ENCODE data around the gene C11orf21.

GRCh38 chr11:2311353-2312133, 9.8 kb upstream of the C11orf21 start:
- TF ChIP-seq, protein P1, sequence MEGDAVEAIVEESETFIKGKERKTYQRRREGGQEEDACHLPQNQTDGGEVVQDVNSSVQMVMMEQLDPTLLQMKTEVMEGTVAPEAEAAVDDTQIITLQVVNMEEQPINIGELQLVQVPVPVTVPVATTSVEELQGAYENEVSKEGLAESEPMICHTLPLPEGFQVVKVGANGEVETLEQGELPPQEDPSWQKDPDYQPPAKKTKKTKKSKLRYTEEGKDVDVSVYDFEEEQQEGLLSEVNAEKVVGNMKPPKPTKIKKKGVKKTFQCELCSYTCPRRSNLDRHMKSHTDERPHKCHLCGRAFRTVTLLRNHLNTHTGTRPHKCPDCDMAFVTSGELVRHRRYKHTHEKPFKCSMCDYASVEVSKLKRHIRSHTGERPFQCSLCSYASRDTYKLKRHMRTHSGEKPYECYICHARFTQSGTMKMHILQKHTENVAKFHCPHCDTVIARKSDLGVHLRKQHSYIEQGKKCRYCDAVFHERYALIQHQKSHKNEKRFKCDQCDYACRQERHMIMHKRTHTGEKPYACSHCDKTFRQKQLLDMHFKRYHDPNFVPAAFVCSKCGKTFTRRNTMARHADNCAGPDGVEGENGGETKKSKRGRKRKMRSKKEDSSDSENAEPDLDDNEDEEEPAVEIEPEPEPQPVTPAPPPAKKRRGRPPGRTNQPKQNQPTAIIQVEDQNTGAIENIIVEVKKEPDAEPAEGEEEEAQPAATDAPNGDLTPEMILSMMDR (IDR thresholded peaks at IDR 0.05; ENCODE audit: insufficient read depth, low read length, poor library complexity, severe bottlenecking) = no peak
- TF ChIP-seq EZH2phosphoT487 (conservative IDR thresholded peaks at IDR 0.05; ENCODE audit: low read length) = no peak
